ENCODE measurements around the gene H2AZ1.

GRCh38 chr4:99917575-99917974 is 32.5 kb downstream of the H2AZ1 start:
- no peak for TF ChIP-seq GATA3 (IDR thresholded peaks at IDR 0.05; ENCODE audit: low read depth, low read length)
- TF ChIP-seq GATA2 (IDR thresholded peaks at IDR 0.05; ENCODE audit: low read depth, low read length) = no peak

Measured in SH-SY5Y (cell line).